ENCODE results near the gene TFCP2. TPM values are rescaled to one million over a fixed set of nuclear protein-coding genes. Genes with fewer than 3 reads are reported as not detected.

The TFCP2 gene
- total and polyA plus RNA-seq, 2 of the 13 experiments (the other 11 are each of a cell fraction or from before 2014, with no cell fraction given): 7.6 to 10.0 TPM

DNA sequence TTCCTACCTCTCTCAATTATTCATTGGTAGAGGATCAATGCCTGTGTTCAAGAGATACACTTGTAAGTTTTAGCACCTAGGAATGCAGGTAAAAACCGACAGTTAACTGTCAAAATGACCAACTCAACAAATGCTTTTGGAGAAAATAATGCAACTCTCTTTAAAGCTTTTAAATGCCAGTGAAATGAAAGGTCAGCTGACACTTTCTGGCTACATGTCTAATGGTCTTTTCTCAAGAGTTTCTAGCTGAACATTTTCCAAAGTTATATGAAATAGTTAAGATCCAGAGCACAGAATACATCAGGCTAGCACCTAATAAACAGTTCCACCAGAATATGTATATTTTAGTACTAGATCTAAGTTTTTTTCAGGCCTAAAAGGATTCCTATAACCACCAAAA, 91.5 kb downstream of the TFCP2 start:
- H3K79me2 ChIP-seq (ENCODE audit: insufficient read depth, low read length): peaks cover 15% of the 10 kb centered on the region
- ATAC-seq (no peak), FAIRE-seq (no peak), DNase-seq (ENCODE audit: low spot score) (no peak)
- no peak overlapping the region for H3K9ac ChIP-seq (ENCODE audit: insufficient read depth, low read depth, low read length)
- CTCF ChIA-PET (ENCODE audit: low intra/inter-chr PET ratio, low total read pairs): no interaction called here
- WGBS (ENCODE audit: low lambda C conversion rate): 91% methylated on average over 1 of the region's 1 CpG
- H3K27ac ChIP-seq (ENCODE audit: extremely low read length, insufficient read depth, low read length): no peak overlapping the region
- BruUV-seq (replicated peaks): no TSS peak
- TF ChIP-seq, protein P1, sequence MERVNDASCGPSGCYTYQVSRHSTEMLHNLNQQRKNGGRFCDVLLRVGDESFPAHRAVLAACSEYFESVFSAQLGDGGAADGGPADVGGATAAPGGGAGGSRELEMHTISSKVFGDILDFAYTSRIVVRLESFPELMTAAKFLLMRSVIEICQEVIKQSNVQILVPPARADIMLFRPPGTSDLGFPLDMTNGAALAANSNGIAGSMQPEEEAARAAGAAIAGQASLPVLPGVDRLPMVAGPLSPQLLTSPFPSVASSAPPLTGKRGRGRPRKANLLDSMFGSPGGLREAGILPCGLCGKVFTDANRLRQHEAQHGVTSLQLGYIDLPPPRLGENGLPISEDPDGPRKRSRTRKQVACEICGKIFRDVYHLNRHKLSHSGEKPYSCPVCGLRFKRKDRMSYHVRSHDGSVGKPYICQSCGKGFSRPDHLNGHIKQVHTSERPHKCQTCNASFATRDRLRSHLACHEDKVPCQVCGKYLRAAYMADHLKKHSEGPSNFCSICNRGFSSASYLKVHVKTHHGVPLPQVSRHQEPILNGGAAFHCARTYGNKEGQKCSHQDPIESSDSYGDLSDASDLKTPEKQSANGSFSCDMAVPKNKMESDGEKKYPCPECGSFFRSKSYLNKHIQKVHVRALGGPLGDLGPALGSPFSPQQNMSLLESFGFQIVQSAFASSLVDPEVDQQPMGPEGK (CRISPR knock-in tag; IDR thresholded peaks at IDR 0.05): no peak
- TF ChIP-seq YY1 (IDR thresholded peaks at IDR 0.05; ENCODE audit: insufficient read depth, insufficient replicate concordance, low read depth, low read length) (no peak), TAF1 (CRISPR knock-in tag; IDR thresholded peaks at IDR 0.05) (no peak), PRMT3 (CRISPR knock-in tag; IDR thresholded peaks at IDR 0.05; ENCODE audit: borderline replicate concordance, low read depth) (no peak), MTF2 (CRISPR knock-in tag; IDR thresholded peaks at IDR 0.05; ENCODE audit: borderline replicate concordance) (no peak), RFX3 (CRISPR knock-in tag; IDR thresholded peaks at IDR 0.05) (no peak), ZNF367 (CRISPR knock-in tag; IDR thresholded peaks at IDR 0.05; ENCODE audit: borderline replicate concordance) (no peak), FOXM1 (CRISPR knock-in tag; IDR thresholded peaks at IDR 0.05) (no peak), SPEN (CRISPR knock-in tag; IDR thresholded peaks at IDR 0.05; ENCODE audit: low read depth) (no peak)
- TF ChIP-seq, protein P2, sequence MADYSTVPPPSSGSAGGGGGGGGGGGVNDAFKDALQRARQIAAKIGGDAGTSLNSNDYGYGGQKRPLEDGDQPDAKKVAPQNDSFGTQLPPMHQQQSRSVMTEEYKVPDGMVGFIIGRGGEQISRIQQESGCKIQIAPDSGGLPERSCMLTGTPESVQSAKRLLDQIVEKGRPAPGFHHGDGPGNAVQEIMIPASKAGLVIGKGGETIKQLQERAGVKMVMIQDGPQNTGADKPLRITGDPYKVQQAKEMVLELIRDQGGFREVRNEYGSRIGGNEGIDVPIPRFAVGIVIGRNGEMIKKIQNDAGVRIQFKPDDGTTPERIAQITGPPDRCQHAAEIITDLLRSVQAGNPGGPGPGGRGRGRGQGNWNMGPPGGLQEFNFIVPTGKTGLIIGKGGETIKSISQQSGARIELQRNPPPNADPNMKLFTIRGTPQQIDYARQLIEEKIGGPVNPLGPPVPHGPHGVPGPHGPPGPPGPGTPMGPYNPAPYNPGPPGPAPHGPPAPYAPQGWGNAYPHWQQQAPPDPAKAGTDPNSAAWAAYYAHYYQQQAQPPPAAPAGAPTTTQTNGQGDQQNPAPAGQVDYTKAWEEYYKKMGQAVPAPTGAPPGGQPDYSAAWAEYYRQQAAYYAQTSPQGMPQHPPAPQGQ (CRISPR knock-in tag; IDR thresholded peaks at IDR 0.05; ENCODE audit: borderline replicate concordance): no peak
- TF ChIP-seq, protein P3, sequence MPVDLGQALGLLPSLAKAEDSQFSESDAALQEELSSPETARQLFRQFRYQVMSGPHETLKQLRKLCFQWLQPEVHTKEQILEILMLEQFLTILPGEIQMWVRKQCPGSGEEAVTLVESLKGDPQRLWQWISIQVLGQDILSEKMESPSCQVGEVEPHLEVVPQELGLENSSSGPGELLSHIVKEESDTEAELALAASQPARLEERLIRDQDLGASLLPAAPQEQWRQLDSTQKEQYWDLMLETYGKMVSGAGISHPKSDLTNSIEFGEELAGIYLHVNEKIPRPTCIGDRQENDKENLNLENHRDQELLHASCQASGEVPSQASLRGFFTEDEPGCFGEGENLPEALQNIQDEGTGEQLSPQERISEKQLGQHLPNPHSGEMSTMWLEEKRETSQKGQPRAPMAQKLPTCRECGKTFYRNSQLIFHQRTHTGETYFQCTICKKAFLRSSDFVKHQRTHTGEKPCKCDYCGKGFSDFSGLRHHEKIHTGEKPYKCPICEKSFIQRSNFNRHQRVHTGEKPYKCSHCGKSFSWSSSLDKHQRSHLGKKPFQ (CRISPR knock-in tag; IDR thresholded peaks at IDR 0.05; ENCODE audit: insufficient replicate concordance): no peak
- TF ChIP-seq, protein P4, sequence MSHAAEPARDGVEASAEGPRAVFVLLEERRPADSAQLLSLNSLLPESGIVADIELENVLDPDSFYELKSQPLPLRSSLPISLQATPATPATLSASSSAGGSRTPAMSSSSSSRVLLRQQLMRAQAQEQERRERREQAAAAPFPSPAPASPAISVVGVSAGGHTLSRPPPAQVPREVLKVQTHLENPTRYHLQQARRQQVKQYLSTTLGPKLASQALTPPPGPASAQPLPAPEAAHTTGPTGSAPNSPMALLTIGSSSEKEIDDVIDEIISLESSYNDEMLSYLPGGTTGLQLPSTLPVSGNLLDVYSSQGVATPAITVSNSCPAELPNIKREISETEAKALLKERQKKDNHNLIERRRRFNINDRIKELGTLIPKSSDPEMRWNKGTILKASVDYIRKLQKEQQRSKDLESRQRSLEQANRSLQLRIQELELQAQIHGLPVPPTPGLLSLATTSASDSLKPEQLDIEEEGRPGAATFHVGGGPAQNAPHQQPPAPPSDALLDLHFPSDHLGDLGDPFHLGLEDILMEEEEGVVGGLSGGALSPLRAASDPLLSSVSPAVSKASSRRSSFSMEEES (CRISPR knock-in tag; IDR thresholded peaks at IDR 0.05): no peak
- H3K9me3 ChIP-seq (ENCODE audit: low read length): no peaks in the 10 kb centered on the region
- H3K4me1 ChIP-seq (ENCODE audit: insufficient read depth, low read length): peaks cover 21% of the 10 kb centered on the region
- POLR2A ChIA-PET: interaction anchor here (0.7 to 3.2 kb wide), 5 partner anchors 11 to 296 kb away, joined by 3 to 24 read pairs (median 4); partner anchors contain the start of gene SLC11A2
- H3K36me3 ChIP-seq (replicated peaks in 1 of 2; ENCODE audit: control insufficient read depth in 1 of 2, insufficient read depth in 2 of 2, low read length in 2 of 2): no peaks in the 10 kb centered on the region; a peak in 1 of 5 replicates
- peak overlapping the region in 1 of 3 experiments; percentile 83; a peak in 1 of 6 replicates for H3K4me3 ChIP-seq (replicated peaks in 1 of 3; ENCODE audit: insufficient read depth in 1 of 3, low read depth in 2 of 3, low read length in 3 of 3)
- H4K20me1 ChIP-seq (ENCODE audit: insufficient read depth, low read length): no peaks in the 10 kb centered on the region
- no peak overlapping the region for H2AFZ ChIP-seq (ENCODE audit: low read length)
- H3K27me3 ChIP-seq (ENCODE audit: control insufficient read depth in 1 of 2, insufficient read depth in 2 of 2, low read length in 2 of 2): no peaks in the 10 kb centered on the region; a peak in 1 of 5 replicates
- intact Hi-C loops (cut with micrococcal nuclease; ENCODE audit: unreplicated experiment): no loop called here
- in situ Hi-C loops (cut with HindIII; ENCODE audit: extremely low pct_ligation_motif_present, low pct_unique_long_range_greater_than_20kb): no loop called here
- H3K4me2 ChIP-seq (ENCODE audit: low read depth, low read length): 0 out of 2 replicates have a peak overlapping the region, but pooled peaks have one; percentile 99

All from HepG2 (cell line).